NB4 (cell line): ENCODE data around the gene PHACTR3.

Experiments used
- CTCF ChIP-seq: IDR thresholded peaks from one replicate; pipeline ENCODE4 v1.5.1; 2012; ENCODE audit warnings: low read depth, low read length
- MYC ChIP-seq: IDR thresholded peaks from 2 replicates; pipeline ENCODE4 v1.6.1; 2011; ENCODE audit warnings: low read depth, low read length
- POLR2A ChIP-seq: IDR thresholded peaks from 2 replicates; pipeline ENCODE4 v1.6.1; 2011; ENCODE audit warnings: mild to moderate bottlenecking; ENCODE audit not compliant: insufficient read length; ENCODE audit errors: extremely low read depth
- TF ChIP-seq, protein P1 (sequence below): IDR thresholded peaks from 2 replicates; pipeline ENCODE4 v1.6.1; 2011; ENCODE audit warnings: low read depth, low read length

DNA sequence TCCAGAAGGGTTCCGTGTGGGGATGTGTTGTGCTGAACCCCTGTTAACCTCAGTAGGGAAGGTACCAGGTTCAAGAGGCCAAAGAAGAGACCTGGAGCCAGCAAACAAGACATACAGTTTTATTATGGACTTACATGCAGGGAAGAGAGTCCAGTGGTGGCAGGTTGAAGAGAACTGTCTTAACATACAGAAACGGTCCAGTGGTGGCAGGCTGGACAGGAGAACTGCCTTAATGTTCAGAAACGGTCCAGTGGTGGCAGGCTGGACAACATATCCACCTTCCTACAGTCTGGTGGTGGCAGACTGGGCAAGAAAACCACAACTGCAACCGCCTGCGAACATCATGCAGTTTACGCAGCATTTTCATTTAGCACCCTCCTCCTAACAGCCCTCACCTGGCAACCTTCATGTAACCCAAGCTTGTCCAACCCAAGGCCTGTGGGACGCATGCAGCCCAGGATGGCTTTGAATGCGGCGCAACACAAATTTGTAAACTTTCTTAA, 75.9 kb downstream of the PHACTR3 start:
- TF ChIP-seq CTCF, result no peak
- TF ChIP-seq POLR2A, result no peak
- no peak for TF ChIP-seq MYC
- TF ChIP-seq, protein P1, sequence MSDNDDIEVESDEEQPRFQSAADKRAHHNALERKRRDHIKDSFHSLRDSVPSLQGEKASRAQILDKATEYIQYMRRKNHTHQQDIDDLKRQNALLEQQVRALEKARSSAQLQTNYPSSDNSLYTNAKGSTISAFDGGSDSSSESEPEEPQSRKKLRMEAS, result no peak
